GM19463 (cell line): ENCODE data around the gene VSIG4.
"Not testable (repeated sequence)": the region's sequence is repeated elsewhere in the genome, so short reads cannot be mapped to it uniquely, and the experiment has no call there.

Experiments
- ATAC-seq: cut with Tn5 transposase; IDR thresholded peaks from one replicate; pipeline ENCODE4 v1.9.1; 2021; ENCODE audit warnings: mild to moderate bottlenecking, moderate library complexity; ENCODE audit not compliant: unreplicated experiment

Gene VSIG4

GRCh38 chrX:65985922-65986588, 53.8 kb downstream of the VSIG4 start:
- ATAC-seq, result no peak

GRCh38 chrX:65985211-65985610, 54.7 kb downstream of the VSIG4 start:
- no peak for ATAC-seq

GRCh38 chrX:65977161-65977560, 62.7 kb downstream of the VSIG4 start:
- not testable (repeated sequence) for ATAC-seq

GRCh38 chrX:65976161-65976560, 63.7 kb downstream of the VSIG4 start:
- ATAC-seq, result no peak

GRCh38 chrX:65975161-65975751, 64.6 kb downstream of the VSIG4 start:
- not testable (repeated sequence) for ATAC-seq
